HK-2 (cell line): ENCODE results near the gene ACP1.

Experiments
- DNase-seq: peaks from one replicate; pipeline ENCODE4 v3.0.0-alpha.2; 2018; ENCODE audit not compliant: unreplicated experiment

Gene ACP1

DNA sequence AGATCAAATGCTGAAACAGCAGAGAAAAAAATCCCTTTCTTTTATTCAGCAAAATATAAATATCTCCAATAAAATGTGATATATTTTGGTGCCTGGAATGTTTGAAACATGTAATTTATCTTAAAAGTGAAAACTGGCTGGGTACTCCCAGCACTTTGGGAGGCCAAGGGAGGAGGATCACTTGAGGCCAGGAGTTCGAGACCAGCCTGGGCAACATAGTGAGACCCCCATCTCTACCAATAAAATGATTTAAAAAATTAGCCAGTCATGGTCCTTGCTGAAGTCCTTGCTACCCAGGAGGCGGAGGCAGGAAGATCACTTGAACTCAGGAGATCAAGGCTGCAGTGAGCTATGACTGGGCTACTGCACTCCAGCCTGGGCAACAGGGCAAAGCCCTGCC, 9.6 kb upstream of the ACP1 start:
- DNase-seq = no peak

DNA sequence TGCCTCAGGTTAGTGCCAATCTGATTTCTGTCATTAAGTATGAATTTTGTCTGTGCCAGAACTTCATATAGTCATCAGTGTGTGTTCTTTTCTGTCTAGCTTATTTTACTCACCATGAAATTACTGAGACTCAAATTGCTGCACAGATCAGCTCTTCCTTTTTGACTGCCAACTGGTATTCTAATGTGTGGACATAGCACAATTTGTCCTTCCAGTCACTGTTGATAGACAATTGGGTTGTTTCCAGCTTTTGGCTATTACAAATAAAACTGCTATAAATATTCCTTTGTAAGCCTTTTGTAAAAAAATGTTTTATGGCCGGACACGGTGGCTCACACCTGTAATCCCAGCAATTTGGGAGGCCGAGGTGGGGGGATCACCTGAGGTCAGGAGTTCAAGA, 8.7 kb upstream of the ACP1 start:
- no peak for DNase-seq

DNA sequence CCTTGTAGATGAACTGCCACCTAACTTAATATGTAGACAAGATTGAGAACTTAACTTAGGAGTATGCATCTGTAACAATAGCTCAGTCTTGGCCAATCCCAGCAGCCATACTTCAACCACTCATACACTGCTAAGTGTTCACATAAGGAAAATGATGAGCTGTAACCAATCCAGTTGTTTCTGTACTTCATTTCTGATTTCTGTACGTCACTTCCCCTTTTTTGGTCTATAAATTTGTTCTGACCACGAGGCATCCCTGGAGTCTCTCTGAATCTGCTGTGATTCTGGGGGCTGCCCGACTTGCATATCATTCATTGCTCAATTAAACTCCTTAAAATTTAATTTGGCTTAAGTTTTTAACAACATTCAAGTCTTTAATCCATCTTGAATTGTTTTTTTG, 7.3 kb upstream of the ACP1 start:
- DNase-seq = no peak

DNA sequence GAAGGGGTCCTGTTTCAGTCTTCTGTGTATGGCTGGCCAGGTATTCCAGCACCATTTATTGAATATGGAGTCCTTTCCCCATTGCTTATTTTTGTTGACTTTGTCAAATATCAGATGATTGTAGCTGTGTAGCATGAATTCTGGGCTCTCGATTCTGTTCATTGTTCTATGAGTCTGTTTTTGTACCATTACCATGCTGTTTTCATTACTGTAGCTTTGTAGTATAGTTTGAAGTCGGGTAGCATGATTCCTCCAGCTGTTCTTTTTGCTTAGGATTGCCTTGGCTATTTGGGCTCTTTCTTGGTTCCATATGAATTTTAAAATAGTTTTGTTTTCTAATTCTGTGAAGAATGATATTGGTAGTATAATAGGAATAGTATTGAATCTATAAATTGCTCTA, 6.9 kb upstream of the ACP1 start:
- DNase-seq = no peak

DNA sequence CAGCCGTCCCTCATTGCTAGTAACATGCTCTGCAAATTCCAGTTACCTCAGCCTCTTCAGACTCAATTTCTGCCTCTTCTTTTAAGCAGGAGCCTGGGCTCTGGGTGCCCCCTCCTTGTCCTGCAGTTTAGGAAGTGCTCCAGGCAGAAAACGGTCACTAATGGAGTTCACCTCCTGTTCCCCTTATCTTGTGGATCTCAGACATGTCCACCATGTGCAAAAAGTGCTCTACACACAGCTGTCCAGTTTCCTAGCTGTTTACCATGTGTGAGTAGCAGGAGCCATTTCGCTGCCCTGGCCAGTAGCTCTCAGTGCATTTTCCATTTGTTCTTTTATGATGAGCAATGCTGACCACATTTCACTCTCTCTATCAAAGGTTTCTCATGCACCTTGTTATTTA, 5.8 kb upstream of the ACP1 start:
- DNase-seq = no peak

DNA sequence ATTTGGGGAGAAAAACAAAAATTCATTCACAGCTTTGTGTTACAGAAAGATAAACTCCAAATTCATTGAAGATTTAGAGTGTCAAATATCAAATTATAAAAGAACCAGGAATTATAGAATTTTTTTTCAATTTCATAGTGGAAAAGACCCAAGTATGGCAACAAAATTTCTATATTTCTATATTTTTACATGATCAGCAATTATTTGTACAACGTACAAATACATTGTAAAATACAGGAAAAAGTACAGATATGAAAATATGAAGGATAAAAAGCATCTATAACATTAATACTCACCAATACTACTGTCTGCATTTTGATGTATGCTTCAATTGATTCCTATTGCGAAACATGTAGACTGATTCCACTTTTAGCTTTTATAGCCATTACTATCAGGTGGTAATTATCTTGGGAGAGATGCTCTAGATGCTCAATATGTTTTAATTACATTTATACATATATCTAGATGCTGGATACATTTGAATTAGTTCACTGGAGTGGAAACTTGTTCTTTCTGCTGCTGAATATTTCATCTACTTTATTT, 4.9 kb upstream of the ACP1 start:
- no peak for DNase-seq

DNA sequence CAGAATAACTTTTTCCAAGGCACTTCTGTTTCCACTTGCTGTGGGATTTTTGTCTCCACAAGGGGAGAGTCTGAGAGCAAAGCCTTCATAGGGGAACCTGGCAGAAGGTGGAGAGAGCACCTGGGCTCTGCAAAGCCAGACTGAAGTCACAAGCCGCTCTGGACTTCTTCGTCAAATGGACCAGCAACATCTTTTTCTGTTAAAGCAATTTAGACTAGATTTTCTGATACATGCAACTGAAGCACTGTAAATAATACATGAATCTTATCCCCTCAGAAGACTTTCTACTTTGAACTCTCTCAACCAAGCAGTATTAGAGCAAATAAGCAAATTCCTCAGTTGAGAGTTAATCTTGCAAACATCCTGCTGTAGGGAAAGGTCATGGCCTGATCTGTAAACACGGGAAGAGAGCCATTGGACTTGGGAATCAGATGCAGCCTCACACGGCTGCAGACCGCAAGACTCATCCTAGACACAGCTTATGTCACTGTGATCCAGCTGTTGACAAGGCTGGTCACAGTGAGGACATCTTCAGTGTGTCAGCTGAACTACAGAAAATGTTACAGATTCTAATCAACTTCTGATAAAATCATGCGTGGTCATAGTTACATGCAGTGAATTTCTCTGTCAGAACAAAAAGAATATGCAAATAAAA, 4.1 kb upstream of the ACP1 start:
- DNase-seq = no peak

DNA sequence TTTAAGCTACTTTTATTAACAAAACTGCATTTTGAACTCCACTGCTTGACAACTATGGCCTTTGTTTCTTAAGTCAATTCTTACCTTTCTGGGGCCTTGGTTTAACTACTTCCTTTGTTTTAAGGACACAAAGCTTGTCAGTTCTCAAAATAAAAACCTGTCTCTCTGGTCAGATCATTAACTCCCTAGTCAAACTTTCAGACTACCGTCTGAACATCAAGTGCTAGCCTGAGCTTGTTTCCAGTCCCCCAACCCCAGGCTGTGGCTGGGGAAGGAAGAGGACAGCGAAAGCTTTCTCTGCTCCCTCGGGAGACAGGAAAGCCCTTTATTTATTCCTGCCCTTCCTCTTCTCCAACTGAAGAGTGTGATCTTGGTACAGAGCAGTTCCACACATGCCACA, 2.6 kb upstream of the ACP1 start:
- DNase-seq = no peak

DNA sequence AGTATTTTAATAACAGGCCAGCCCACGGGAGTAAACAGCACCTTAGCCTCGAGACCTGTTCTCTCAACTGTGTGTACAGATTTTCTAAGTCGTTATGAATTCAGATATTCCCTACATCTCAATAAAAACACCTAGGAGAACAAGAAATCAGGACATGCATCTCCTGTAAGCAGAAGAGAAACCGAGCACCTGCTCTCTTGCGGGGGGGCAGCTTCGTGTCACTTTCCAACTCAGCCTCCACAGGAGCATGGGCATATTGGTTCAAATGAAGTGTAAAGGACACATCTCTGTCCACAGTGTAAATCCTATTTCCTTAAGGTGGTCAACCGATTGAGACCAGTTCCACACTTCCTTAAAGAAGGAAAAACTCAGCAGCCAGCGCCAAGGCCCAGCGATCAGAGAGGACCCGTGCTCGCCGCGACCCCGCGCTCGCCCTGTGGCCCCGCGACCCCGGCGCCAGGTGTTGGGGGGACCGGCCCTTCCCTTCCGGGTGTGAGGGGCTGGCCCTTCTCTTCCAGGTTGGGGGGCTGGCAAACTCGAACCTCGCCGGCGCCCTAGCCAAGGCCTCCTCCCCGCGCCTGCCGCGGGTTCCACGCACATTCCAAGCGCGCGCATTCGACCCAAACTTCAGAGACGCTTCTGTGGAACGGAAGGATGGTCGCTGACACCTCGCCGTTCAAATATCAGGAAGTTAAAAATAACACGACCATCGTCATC, 1.6 kb upstream of the ACP1 start:
- DNase-seq = no peak

DNA sequence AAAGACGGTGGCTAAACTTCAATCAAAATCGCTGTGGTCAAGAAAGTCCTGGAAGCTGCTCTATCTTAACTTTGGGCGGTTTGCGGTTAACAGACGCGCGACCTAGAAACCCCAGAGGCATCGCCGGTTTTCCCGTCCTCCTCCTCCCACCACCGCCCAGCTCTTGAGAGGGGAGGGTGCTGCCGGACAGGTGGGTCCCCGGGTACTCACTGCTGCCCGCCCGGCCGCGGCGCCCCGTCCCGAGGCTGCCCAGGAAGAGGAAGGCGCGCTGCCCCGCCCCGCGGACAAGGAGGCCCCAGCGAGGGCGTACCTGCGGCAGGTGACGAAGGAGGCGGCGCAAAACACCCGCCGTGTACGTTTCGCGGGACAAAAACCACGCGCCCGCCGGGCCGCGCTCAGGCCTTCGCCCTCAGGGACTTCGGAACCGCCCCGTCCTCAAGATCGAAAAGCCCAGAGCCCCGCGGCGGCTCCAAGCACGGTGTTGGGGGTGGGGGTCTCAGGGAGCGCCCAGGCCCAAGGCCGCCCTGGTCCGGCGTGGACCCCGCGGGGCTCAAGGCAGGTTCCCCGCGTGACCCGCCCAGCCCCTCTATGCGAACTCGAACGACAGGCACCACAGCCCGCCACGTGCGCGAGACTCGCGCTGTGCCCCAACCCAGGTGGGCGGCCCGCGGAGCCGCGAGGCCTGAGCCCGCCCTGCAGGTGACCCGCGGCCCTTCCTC, 814 bp upstream of the ACP1 start, which contains the start of gene SH3YL1:
TSS of gene SH3YL1 (minus strand) at position 259 of the 719 bp plus-strand sequence. CDS start at position 211, 48 bp downstream.
- DNase-seq = no peak

DNA sequence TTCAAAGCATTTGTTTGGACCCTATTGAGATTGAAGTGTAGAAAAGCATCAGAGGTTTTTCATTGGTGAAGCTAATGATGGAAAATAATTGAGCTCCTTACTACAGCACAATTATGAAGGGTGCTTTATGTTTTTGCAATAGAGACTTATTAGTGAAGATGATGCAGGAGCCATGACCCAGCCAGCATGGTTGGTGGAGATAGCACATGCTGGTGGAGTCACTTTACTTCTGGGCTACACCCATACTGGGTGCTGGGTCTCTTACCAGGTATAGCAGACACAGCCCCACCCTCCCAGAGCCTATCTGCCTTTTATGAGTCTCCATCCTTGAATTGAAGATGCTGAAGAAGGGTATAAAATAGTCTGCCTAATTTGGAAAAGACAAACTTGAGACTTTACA, 3.6 kb downstream of the ACP1 start:
- no peak for DNase-seq

DNA sequence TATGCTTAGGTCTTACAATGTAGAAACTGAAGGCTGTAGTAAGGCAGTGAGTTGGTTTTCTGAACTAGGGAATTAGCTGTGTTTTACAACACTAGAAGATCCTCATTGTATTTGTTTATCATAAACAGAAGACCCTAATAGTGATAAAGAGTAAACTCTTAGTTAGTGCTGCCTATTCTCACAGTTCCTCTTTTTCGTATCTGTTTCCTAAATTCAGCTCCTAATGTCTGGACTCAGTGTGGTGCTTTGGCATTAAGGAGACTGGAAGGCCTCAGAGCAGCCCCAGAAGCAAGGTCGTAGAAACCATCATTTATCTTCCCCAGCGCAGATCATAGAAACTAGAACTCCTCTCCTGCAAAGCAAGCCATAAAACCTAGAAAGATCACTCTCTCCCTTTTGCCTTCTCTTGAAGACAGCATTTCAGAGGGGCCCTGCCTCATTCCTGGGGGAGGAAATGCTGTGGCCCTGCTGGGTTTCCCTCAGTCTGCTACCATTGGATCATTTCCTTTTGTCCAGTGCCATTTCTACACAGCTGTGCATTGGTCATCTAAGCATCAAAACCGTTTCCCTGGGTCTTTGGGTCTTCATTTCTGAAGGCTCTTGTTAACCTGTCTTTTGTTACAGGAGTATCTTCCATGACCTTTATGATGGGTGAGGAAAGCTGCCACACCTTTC, 4.7 kb downstream of the ACP1 start:
- no peak for DNase-seq

DNA sequence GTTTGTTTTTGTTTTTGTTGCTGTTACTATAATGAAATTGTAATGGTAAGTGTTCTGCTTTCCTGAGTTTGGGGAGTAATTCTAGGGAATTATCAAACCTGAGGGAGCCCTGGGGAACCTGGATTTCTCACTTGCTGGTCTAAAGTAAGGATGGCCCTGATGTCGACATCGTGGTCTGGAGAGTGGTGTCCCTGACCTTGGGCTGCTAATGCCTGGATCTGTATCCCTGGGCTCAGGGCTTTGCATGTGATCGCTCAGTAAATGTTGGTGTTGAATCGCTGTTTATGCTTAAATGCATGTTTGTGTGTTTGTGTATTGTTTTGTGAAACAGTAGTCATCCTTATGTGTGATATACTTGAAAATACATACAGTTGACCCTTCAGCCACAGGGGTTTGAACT, 6.1 kb downstream of the ACP1 start:
- no peak for DNase-seq

DNA sequence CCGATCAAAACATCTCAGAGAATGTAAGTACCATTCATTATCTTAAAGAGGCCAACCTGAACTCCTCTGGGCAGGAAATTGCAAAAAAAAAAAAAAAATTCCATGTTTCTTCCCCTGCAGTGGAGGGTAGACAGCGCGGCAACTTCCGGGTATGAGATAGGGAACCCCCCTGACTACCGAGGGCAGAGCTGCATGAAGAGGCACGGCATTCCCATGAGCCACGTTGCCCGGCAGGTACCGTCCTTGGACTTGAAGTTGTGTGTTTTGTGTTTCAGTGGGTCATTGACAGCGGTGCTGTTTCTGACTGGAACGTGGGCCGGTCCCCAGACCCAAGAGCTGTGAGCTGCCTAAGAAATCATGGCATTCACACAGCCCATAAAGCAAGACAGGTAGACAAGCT, 7.2 kb downstream of the ACP1 start:
- no peak for DNase-seq

DNA sequence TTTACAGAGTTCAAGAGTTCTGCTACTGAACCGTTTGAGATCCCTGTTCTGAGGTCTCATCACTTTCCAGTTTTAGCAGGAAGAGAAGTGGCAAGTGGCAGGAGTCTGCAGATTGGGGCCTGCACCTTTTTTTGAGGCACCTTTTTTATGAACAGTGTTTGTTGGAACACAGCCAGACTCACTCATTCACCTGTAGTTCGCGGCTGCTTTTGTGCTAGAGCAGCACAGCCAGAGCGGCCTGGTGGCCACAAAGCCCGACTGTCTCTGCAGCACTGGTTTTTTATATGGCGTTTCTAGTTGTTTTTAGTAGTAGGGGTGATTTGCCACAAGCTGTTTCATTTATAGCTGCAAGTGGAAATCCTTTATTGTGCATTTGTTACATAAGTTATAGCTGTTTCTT, 8.6 kb downstream of the ACP1 start:
- DNase-seq = no peak

DNA sequence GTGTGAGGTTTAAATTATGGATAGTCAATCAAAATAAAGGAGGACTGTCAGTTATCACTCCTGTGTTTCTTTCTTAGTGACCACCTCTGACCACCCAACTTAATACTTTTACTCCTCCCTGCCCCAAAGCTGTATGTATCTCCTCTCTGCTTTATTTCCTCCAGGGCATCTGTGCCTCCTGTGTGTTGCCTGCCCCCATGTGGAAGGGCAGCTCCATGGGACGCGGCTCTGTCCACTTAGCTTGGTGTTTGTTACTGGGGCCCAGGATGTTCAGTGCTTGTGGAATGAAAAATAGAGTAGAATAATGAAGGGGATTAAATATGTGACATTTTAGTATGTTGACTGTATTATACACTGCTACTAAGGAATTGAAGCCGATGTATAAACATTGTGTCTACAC, 9.8 kb downstream of the ACP1 start:
- DNase-seq = no peak

DNA sequence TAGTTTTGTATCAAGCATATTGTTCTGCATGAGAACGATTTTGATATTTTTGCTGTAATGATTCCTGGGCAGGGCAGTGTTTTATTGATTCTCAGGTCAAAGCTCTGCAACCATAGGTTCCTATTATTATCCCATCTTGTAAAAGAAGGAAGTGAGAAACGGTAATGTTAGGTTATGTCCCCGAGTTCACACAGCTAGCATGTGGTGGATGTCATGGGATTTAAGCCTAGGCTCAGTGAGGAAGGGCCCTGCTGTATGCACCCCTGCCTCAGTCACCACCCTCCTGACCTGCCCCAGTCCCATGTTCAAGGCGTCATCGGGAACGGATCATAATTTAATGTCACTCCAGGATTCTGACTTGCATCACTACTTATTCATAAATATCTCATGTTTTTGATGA, 10.7 kb downstream of the ACP1 start:
- no peak for DNase-seq

DNA sequence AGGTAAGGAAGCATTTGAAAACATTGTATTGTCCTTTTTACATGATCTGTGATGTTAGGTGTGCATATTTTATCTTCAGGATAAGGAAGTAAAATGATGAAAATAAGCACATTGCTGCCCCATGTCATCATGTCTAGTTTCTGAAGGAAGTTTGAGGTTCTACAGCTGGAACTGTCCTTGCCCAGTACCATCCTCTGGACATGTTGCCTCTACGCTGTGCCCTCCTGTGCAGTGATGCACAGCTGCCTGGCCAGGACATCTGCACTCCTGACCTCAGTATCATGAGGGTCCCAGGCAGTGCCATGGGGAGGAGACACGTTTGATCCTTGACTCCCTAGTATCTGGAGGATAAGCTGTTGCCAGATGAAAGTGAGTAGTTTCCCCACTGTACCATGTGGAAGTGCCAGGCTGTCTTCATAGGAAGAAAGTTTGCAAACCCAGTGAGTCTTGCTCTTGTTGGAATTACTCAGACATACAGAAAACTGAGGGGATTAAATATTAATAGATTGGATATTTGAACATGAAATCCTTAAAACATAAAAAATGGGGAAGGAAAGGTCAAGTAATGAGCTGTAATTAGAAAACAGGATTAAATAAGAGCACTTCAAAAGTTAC, 13.7 kb downstream of the ACP1 start:
- no peak for DNase-seq

DNA sequence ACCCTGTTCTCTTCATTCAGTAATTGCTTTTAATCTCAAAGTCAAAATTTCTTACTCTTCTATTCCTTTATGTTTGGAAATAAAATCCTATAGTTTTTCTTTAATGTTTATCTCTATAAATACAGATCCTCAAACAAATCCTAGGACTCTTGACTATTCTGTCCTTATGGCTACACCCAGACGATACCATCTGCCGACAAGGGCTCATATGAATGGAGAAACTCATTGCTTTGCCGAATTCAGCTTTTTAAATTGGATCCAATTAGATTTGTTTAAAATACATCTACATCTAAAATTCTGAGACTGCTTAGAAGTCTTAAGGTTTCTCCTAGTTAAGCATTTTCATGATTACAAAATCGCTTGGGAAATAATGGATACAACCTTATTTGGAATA, 14.2 kb downstream of the ACP1 start:
- DNase-seq = no peak

DNA sequence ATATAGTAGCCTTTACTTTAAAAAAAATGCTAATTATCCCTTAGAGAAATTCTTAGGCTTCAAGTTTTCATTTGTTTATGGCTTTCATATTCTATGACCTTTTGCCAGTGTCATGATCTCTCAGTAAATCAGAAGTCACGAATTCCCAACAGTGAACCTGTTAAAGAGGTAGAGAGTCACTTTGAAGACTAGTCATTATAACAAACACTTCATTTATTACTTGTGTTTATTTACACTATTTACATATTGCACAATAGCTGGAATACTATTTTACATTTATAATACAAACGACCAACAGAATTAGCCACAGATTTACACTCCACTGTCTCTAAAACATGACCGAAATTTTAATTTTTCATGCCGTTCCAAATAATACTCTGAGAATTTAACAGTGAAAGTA, 14.6 kb downstream of the ACP1 start:
- no peak for DNase-seq

DNA sequence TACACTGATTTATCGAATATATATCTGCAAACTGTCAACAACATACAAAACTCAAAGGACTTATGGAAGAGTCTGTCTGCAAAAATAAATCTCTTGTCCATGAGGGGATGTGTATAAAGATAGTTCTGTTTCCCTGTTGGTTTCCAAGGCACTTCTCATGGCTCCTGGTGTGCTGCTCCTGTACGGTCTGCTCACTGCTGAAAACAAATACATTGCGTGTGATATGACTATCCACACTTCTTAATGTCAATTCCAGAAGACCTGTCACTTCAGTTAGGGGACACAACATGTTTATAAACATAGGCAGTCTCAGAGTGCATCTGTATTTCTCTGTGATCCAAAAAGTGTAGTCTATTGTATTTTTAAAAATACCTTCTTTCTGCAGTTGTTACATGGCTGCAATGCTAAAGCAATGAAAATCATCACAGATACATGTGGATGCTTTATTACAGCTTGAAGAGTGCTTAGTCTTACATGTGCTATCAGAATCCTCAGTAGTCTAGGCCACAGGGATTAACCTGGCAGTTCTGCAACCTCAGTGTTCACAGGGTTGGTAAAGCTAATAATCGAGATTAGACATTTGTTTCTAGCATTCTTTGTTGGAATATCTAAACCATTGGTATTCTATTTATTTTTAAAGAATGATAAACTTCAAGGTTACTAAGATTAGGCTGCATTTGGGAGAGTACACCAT, 15.4 kb downstream of the ACP1 start:
- DNase-seq = no peak
